CD14-positive monocyte (primary cell): Measurements from ENCODE around the gene TAX1BP1. TPM values are rescaled to one million over a fixed set of nuclear protein-coding genes. Genes with fewer than 3 reads are reported as not detected.

ENCODE experiments used
- DNase-seq, 3 donors: peaks; one replicate each; pipeline ENCODE4 v3.0.0-alpha.2; 2011 to 2022
- H2AFZ ChIP-seq: 2 replicates; pipeline ENCODE4 v1.6.0; 2012; ENCODE audit warnings: mild to moderate bottlenecking, low read depth, low read length, inconsistent platforms; ENCODE audit not compliant: insufficient read depth, poor library complexity, severe bottlenecking
- H3K27ac ChIP-seq, 2 donors: 1 replicate in 1 of 2; 2 replicates in 1 of 2; pipeline ENCODE4 v1.5.1; 2012 to 2013; ENCODE audit warnings: low read length in 2 of 2, control low read depth in 1 of 2, inconsistent platforms in 1 of 2, low read depth in 1 of 2, mild to moderate bottlenecking in 1 of 2
- H3K27me3 ChIP-seq, 2 donors: one replicate each; pipeline versions ENCODE4 v1.6.0 to v1.6.1; 2011 to 2013; ENCODE audit warnings: low read length in 2 of 2; ENCODE audit not compliant: control insufficient read depth in 2 of 2, insufficient read depth in 2 of 2
- H3K36me3 ChIP-seq, 2 donors: replicated peaks in 1 of 2; 1 replicate in 1 of 2; 2 replicates in 1 of 2; pipeline versions ENCODE4 v1.5.1 to v1.6.1; 2012 to 2013; ENCODE audit warnings: low read length in 2 of 2, control low read depth in 1 of 2, inconsistent platforms in 1 of 2, mild to moderate bottlenecking in 1 of 2; ENCODE audit not compliant: insufficient read depth in 2 of 2, control insufficient read depth in 1 of 2
- H3K4me1 ChIP-seq, 2 donors: 1 replicate in 1 of 2; 2 replicates in 1 of 2; pipeline versions ENCODE4 v1.5.1 to v1.6.1; 2012 to 2013; ENCODE audit warnings: low read length in 2 of 2, control low read depth in 1 of 2, inconsistent platforms in 1 of 2, mild to moderate bottlenecking in 1 of 2, moderate library complexity in 1 of 2; ENCODE audit not compliant: insufficient read depth in 2 of 2, control insufficient read depth in 1 of 2
- H3K4me2 ChIP-seq: replicated peaks from 2 replicates; pipeline ENCODE3; 2012; ENCODE audit warnings: low read length, moderate library complexity, mild to moderate bottlenecking; ENCODE audit not compliant: poor library complexity, severe bottlenecking; ENCODE audit errors: extremely low read depth
- H3K4me3 ChIP-seq, 3 experiments: fragments of 200-600 bp in 1 of 3; sonication (generic) in 1 of 3; replicated peaks in 1 of 3; 1 replicate in 2 of 3; 2 replicates in 1 of 3; pipeline ENCODE4 v1.5.1; 2011 to 2013; ENCODE audit warnings: low read length in 3 of 3, mild to moderate bottlenecking in 3 of 3, control low read depth in 2 of 3, low read depth in 2 of 3, inconsistent platforms in 1 of 3, moderate library complexity in 1 of 3
- H3K79me2 ChIP-seq: 2 replicates; pipeline ENCODE4 v1.6.0; 2012; ENCODE audit warnings: mild to moderate bottlenecking, control low read depth, inconsistent platforms, low read length, moderate library complexity; ENCODE audit not compliant: insufficient read depth
- H3K9ac ChIP-seq: 2 replicates; pipeline ENCODE4 v1.6.0; 2017; ENCODE audit warnings: low read length, mild to moderate bottlenecking; ENCODE audit not compliant: insufficient read depth, poor library complexity, severe bottlenecking
- H3K9me3 ChIP-seq, 2 donors: replicated peaks in 1 of 2; 1 replicate in 1 of 2; 2 replicates in 1 of 2; pipeline versions ENCODE4 v1.5.1 to v1.6.1; 2012 to 2013; ENCODE audit warnings: low read length in 2 of 2, control low read depth in 1 of 2; ENCODE audit not compliant: control insufficient read depth in 1 of 2, insufficient read depth in 1 of 2
- H4K20me1 ChIP-seq: 2 replicates; pipeline ENCODE4 v1.6.0; 2012; ENCODE audit warnings: mild to moderate bottlenecking, low read length, control low read depth, moderate library complexity; ENCODE audit not compliant: insufficient read depth
- H3K27ac Mint-ChIP-seq, 7 donors: one replicate each; pipeline ENCODE4 v1.8.0; 2020; ENCODE audit warnings: mild to moderate bottlenecking in 7 of 7, mixed read lengths in 7 of 7, moderate library complexity in 6 of 7, inconsistent platforms in 2 of 7
- H3K27me3 Mint-ChIP-seq, 3 donors: one replicate each; pipeline ENCODE4 v1.8.0; 2021 to 2022; ENCODE audit warnings: low read depth in 3 of 3, mild to moderate bottlenecking in 3 of 3, mixed read lengths in 3 of 3, moderate library complexity in 3 of 3, inconsistent platforms in 1 of 3
- H3K36me3 Mint-ChIP-seq, 2 donors: one replicate each; pipeline ENCODE4 v1.8.0; 2020; ENCODE audit warnings: mixed read lengths in 2 of 2, inconsistent platforms in 1 of 2, mild to moderate bottlenecking in 1 of 2
- H3K4me1 Mint-ChIP-seq: one replicate; pipeline ENCODE4 v1.8.0; 2020; ENCODE audit warnings: mild to moderate bottlenecking, mixed read lengths
- H3K4me3 Mint-ChIP-seq, 2 donors: one replicate each; pipeline ENCODE4 v1.8.0; 2020; ENCODE audit warnings: mild to moderate bottlenecking in 2 of 2, mixed read lengths in 2 of 2, moderate library complexity in 1 of 2
- H3K9me3 Mint-ChIP-seq, 7 donors: one replicate each; pipeline ENCODE4 v1.8.0; 2020 to 2022; ENCODE audit warnings: mixed read lengths in 7 of 7, mild to moderate bottlenecking in 6 of 7, moderate library complexity in 6 of 7, inconsistent platforms in 2 of 7
- CTCF ChIP-seq: fragments of 200-600 bp; IDR thresholded peaks from one replicate; pipeline ENCODE4 v1.8.0; 2022; ENCODE audit warnings: antibody characterized with exemption, mild to moderate bottlenecking
- WGBS: methylation state at CpG from one replicate; pipeline ENCODE4 v1.1.5; 2013; ENCODE audit warnings: missing lambda C conversion rate; ENCODE audit not compliant: insufficient coverage; 5-methylcytosine and 5-hydroxymethylcytosine counted together
- intact Hi-C, 2 donors: fragments of 100-400 bp; cut with micrococcal nuclease; formaldehyde crosslinking; loops; one replicate each; pipeline versions ENCODE4 v1.15.0 to v1.15.1; 2023
- polyA minus RNA-seq: library from RNA; depleted of rRNA, polyadenylated mRNA; stranded (reverse); fragments of >200 nt; gene quantifications from 2 replicates; pipeline ENCODE4 v1.2.3, GENCODE V29; 2012
- polyA plus RNA-seq, 3 donors: library from polyadenylated mRNA; depleted of rRNA in 1 of 3; unstranded in 2 of 3; stranded (reverse) in 1 of 3; fragments of 300-500 nt in 2 of 3; fragments of >200 nt in 1 of 3; fragmentation: Illumina TruSeq in 2 of 3; gene quantifications; 1 replicate in 2 of 3; 2 replicates in 1 of 3; pipeline ENCODE4 v1.2.3, GENCODE V29; 2012 to 2021
- total RNA-seq, 12 experiments: library from RNA in 1 of 12; stranded (reverse) in 1 of 12; fragments of 120-200 nt in 1 of 12; gene quantifications; one replicate each; pipeline ENCODE4 v1.2.4 and lab custom pipeline; 2013 to 2026; ENCODE audit warnings: mixed read lengths in 6 of 12, inconsistent platforms in 1 of 12

The TAX1BP1 gene
- 116 TPM for total RNA-seq (2013)
- 100 to 1,000 TPM in 1 of 3 donors, 10 to 100 TPM in 2; 62.6 to 106 (median 85.3) TPM for polyA plus RNA-seq
- polyA minus RNA-seq: 33.5 and 44.0 TPM in 2 replicates
- total RNA-seq (lab: John Stamatoyannopoulos, UW): 131 to 257 (median 211) reads per million in 11 experiments

GRCh38 chr7:27739909-27740448, at the start of gene TAX1BP1:
TAX1BP1 (plus strand) TSS chr7:27740162; CDS start chr7:27748525, 8,363 bp downstream.
- peaks cover 3 to 6% of the 10 kb centered on the region in 2 donors for H3K36me3 Mint-ChIP-seq
- H3K27me3 ChIP-seq: no peaks in the 10 kb centered on the region
- no peaks in the 10 kb centered on the region for H3K9me3 ChIP-seq
- no peak for TF ChIP-seq CTCF
- peak within 1 kb of the TSS; percentile 97 for H3K4me3 Mint-ChIP-seq
- peak within 1 kb of the TSS; percentile 92 to 99 for H3K27ac ChIP-seq
- peaks cover 34% of the 10 kb centered on the region for H3K4me1 Mint-ChIP-seq
- peak within 1 kb of the TSS; percentile 99 for H3K4me2 ChIP-seq
- H4K20me1 ChIP-seq: peaks cover 35% of the 10 kb centered on the region
- peaks cover 17 to 20% of the 10 kb centered on the region in 2 donors for H3K4me1 ChIP-seq
- peaks cover 0 to 3% (median 2%) of the 10 kb centered on the region in 3 donors for H3K27me3 Mint-ChIP-seq
- peak within 1 kb of the TSS; percentile 98 to 100 (median 99) for H3K27ac Mint-ChIP-seq
- H2AFZ ChIP-seq: peak within 1 kb of the TSS; percentile 89
- peaks cover 0 to 3% (median 0%) of the 10 kb centered on the region in 7 donors for H3K9me3 Mint-ChIP-seq
- peak within 1 kb of the TSS; percentile 78 to 100 (median 81) for H3K4me3 ChIP-seq
- under 1% methylated on average over 33 of the region's 41 CpGs for WGBS
- H3K79me2 ChIP-seq: peaks cover 42% of the 10 kb centered on the region
- intact Hi-C loops: loop anchor here (2.0 to 10.0 kb wide), 3 partner anchors 45 to 79 kb away; partner anchors contain the start of gene HIBADH (in 1 of the 2)
- H3K36me3 ChIP-seq: no peaks in the 10 kb centered on the region
- peak within 1 kb of the TSS; percentile 98 for H3K9ac ChIP-seq
- peak; percentile 92 to 95 (median 94) for DNase-seq

- no peak overlapping the region for H3K27ac ChIP-seq
- H3K4me1 Mint-ChIP-seq: peaks cover 13% of the 10 kb centered on the region
- no peaks in the 10 kb centered on the region for H3K79me2 ChIP-seq
- H3K36me3 ChIP-seq: no peaks in the 10 kb centered on the region
- no peak for TF ChIP-seq CTCF
- H3K4me2 ChIP-seq: no peak overlapping the region
- H2AFZ ChIP-seq: no peak overlapping the region
- H3K9ac ChIP-seq: no peak overlapping the region
- H3K27me3 Mint-ChIP-seq: peaks cover 0 to 2% (median 2%) of the 10 kb centered on the region in 3 donors
- no peaks in the 10 kb centered on the region for H3K27me3 ChIP-seq
- H3K36me3 Mint-ChIP-seq: no peaks in the 10 kb centered on the region
- H3K4me3 ChIP-seq: no peak overlapping the region
- H3K4me3 Mint-ChIP-seq: no peak overlapping the region
- no peaks in the 10 kb centered on the region for H4K20me1 ChIP-seq
- intact Hi-C loops: loop anchor here in 1 of 2 donors (10.0 kb wide), 1 partner anchor 54 kb away; the partner anchor contains the start of gene TAX1BP1
- no peak overlapping the region for H3K27ac Mint-ChIP-seq
- H3K9me3 Mint-ChIP-seq: peaks cover 0 to 5% (median 0%) of the 10 kb centered on the region in 7 donors
- DNase-seq: no peak
- peaks cover 13 to 15% of the 10 kb centered on the region in 2 donors for H3K4me1 ChIP-seq
- no peaks in the 10 kb centered on the region for H3K9me3 ChIP-seq
Measured at GRCh38 chr7:27690649-27691048, 49.3 kb upstream of the TAX1BP1 start.
